ENCODE data around the gene CSNK1G1. TPM values are rescaled to one million over a fixed set of nuclear protein-coding genes. Genes with fewer than 3 reads are reported as not detected.

Gene CSNK1G1
- polyA plus RNA-seq, 1 of the 3 experiments (the other 2 are of a cell fraction): 10.2 TPM

DNA sequence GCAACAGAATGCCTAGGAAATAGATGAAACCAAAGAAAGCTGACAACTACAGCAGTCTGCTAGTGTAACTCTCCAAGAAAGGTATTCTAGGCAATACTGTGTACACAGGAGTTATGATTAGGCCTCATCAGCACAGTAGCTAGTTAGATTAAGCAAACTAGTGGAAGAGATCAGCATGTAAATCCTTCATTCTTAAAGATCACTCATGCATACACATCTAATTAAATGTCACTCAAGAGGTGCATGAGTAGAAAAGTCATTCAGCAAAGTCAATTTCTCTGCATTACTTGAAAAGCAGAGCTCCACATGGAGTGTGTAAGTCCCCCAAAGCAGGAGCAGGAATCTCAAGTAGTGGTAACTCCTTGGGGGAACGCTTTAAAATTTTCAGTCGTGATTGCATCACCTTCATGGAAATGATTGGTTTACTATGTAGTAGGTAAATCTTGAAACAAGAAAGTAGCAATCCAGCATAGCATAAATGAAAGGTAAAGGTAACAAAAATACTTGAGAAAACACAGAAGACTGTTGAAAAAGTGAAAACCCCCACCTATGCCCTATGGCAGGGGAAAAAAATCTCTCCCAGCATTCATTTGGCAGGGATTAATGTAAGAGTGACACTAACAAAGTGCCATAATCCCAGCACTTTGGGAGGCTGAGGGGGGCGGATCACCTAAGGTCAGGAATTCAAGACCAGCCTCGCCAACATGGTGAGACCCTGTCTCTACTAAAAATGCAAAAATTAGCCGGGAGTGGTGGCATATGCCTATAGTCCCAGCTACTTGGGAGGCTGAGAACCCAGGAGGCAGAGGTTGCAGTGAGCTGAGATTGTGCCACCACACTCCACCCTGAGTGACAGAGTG, 163.8 kb downstream of the CSNK1G1 start:
- TF ChIP-seq, protein P1, sequence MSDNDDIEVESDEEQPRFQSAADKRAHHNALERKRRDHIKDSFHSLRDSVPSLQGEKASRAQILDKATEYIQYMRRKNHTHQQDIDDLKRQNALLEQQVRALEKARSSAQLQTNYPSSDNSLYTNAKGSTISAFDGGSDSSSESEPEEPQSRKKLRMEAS (IDR thresholded peaks at IDR 0.05; ENCODE audit: low read depth): no peak
- TF ChIP-seq, protein P2, sequence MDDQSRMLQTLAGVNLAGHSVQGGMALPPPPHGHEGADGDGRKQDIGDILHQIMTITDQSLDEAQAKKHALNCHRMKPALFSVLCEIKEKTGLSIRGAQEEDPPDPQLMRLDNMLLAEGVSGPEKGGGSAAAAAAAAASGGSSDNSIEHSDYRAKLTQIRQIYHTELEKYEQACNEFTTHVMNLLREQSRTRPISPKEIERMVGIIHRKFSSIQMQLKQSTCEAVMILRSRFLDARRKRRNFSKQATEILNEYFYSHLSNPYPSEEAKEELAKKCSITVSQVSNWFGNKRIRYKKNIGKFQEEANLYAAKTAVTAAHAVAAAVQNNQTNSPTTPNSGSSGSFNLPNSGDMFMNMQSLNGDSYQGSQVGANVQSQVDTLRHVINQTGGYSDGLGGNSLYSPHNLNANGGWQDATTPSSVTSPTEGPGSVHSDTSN (IDR thresholded peaks at IDR 0.05): no peak
- TF ChIP-seq, protein P3, sequence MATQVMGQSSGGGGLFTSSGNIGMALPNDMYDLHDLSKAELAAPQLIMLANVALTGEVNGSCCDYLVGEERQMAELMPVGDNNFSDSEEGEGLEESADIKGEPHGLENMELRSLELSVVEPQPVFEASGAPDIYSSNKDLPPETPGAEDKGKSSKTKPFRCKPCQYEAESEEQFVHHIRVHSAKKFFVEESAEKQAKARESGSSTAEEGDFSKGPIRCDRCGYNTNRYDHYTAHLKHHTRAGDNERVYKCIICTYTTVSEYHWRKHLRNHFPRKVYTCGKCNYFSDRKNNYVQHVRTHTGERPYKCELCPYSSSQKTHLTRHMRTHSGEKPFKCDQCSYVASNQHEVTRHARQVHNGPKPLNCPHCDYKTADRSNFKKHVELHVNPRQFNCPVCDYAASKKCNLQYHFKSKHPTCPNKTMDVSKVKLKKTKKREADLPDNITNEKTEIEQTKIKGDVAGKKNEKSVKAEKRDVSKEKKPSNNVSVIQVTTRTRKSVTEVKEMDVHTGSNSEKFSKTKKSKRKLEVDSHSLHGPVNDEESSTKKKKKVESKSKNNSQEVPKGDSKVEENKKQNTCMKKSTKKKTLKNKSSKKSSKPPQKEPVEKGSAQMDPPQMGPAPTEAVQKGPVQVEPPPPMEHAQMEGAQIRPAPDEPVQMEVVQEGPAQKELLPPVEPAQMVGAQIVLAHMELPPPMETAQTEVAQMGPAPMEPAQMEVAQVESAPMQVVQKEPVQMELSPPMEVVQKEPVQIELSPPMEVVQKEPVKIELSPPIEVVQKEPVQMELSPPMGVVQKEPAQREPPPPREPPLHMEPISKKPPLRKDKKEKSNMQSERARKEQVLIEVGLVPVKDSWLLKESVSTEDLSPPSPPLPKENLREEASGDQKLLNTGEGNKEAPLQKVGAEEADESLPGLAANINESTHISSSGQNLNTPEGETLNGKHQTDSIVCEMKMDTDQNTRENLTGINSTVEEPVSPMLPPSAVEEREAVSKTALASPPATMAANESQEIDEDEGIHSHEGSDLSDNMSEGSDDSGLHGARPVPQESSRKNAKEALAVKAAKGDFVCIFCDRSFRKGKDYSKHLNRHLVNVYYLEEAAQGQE (IDR thresholded peaks at IDR 0.05; ENCODE audit: low read depth, low read length): no peak
- no peak for TF ChIP-seq POLR2AphosphoS5 (IDR thresholded peaks at IDR 0.05; ENCODE audit: low read depth, low read length)
- TF ChIP-seq, protein P4, sequence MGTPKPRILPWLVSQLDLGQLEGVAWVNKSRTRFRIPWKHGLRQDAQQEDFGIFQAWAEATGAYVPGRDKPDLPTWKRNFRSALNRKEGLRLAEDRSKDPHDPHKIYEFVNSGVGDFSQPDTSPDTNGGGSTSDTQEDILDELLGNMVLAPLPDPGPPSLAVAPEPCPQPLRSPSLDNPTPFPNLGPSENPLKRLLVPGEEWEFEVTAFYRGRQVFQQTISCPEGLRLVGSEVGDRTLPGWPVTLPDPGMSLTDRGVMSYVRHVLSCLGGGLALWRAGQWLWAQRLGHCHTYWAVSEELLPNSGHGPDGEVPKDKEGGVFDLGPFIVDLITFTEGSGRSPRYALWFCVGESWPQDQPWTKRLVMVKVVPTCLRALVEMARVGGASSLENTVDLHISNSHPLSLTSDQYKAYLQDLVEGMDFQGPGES (IDR thresholded peaks at IDR 0.05; ENCODE audit: low read depth, low read length): no peak
- TF ChIP-seq EP300 (IDR thresholded peaks at IDR 0.05; ENCODE audit: borderline replicate concordance in 1 of 2, low read depth in 1 of 2, low read length in 1 of 2): no peak
- no peak for TF ChIP-seq TCF12 (IDR thresholded peaks at IDR 0.05)
- TF ChIP-seq SMC3 (IDR thresholded peaks at IDR 0.05; ENCODE audit: low read depth, low read length): no peak

More for the DNA sequence above, 163.8 kb downstream of the CSNK1G1 start:
- H3K27ac ChIP-seq (ENCODE audit: low read depth in 2 of 2, low read length in 1 of 2): no peak overlapping the region
- H2AFZ ChIP-seq (ENCODE audit: low read depth): no peak overlapping the region
- no peaks in the 10 kb centered on the region for H3K9me2 ChIP-seq
- WGBS (ENCODE audit: low lambda C conversion rate): 94% methylated on average over 5 of the region's 5 CpGs
- no peak overlapping the region for H3K9ac ChIP-seq
- H3K36me3 ChIP-seq (replicated peaks in 1 of 2; ENCODE audit: control insufficient read depth in 1 of 2, insufficient read depth in 2 of 2, low read length in 1 of 2): peaks cover 19 to 27% of the 10 kb centered on the region in 2 experiments
- H3K79me2 ChIP-seq (ENCODE audit: insufficient read depth): no peaks in the 10 kb centered on the region
- H3K4me3 ChIP-seq (ENCODE audit: low read depth in 2 of 2, low read length in 1 of 2): no peak overlapping the region
- H4K20me1 ChIP-seq (ENCODE audit: insufficient read depth): no peaks in the 10 kb centered on the region
- H3K27me3 ChIP-seq (ENCODE audit: insufficient read depth): no peaks in the 10 kb centered on the region
- ChIA-PET POLR2A (no interaction called here), CTCF (interaction anchor here (0.9 kb wide), 1 partner anchor 29 kb away, joined by 6 read pairs; no protein-coding TSS in a partner anchor)
- DNase-seq: no peak
- H3K4me2 ChIP-seq: no peak overlapping the region
- peaks cover 3 to 14% of the 10 kb centered on the region in 2 experiments; a peak in 2 of 4 replicates for H3K4me1 ChIP-seq (ENCODE audit: control insufficient read depth in 1 of 2, insufficient read depth in 2 of 2, low read depth in 1 of 2, low read length in 1 of 2)
- peaks cover 19% of the 10 kb centered on the region for H3F3A ChIP-seq (replicated peaks; ENCODE audit: insufficient read depth)
- no peaks in the 10 kb centered on the region for H3K9me3 ChIP-seq

All from SK-N-SH (cell line).